Colonic mucosa (tissue), 4 donors: ENCODE data around the gene COL27A1. TPM values are rescaled to one million over a fixed set of nuclear protein-coding genes. Genes with fewer than 3 reads are reported as not detected.
"Not testable (repeated sequence)": the region's sequence is repeated elsewhere in the genome, so short reads cannot be mapped to it uniquely, and the experiment has no call there.

Source experiments
- DNase-seq: peaks from one replicate; pipeline ENCODE4 v3.0.0-alpha.2; 2020
- H3K27ac ChIP-seq: fragments of 200-600 bp; one replicate; pipeline ENCODE4 v1.8.0; 2021
- H3K27me3 ChIP-seq: fragments of 200-600 bp; one replicate; pipeline ENCODE4 v1.8.0; 2021
- H3K36me3 ChIP-seq: fragments of 200-600 bp; one replicate; pipeline ENCODE4 v1.8.0; 2021
- H3K4me1 ChIP-seq: fragments of 200-600 bp; one replicate; pipeline ENCODE4 v1.8.0; 2021; ENCODE audit warnings: mild to moderate bottlenecking
- H3K4me3 ChIP-seq: fragments of 200-600 bp; one replicate; pipeline ENCODE4 v1.8.0; 2021
- H3K9ac ChIP-seq, 2 donors: one replicate each; pipeline ENCODE4 v1.7.0; 2013; ENCODE audit warnings: control low read depth in 2 of 2, low read depth in 2 of 2, low read length in 2 of 2
- H3K9me3 ChIP-seq: fragments of 200-600 bp; one replicate; pipeline ENCODE4 v1.8.0; 2021
- CTCF ChIP-seq: fragments of 200-600 bp; IDR thresholded peaks from one replicate; pipeline ENCODE4 v1.8.0; 2022; ENCODE audit warnings: antibody characterized with exemption, mild to moderate bottlenecking
- intact Hi-C: fragments of 100-400 bp; cut with DNase I; formaldehyde crosslinking; loops from one replicate; pipeline ENCODE4 v1.14.1; 2022
- total RNA-seq, 2 donors: library from RNA; stranded (reverse); fragmentation: NEBNext Ultra II Directional in 1 of 2; extraction: Animal tissue kit (Norgen Biotek cat#: 25700) in 1 of 2; gene quantifications; one replicate each; pipeline ENCODE4 v1.2.1, GENCODE V29; 2021
- donor health status: healthy.
- donor health status: DM: no; HTN: no; CAD: no.
- donor health status: DM: no; HTN: no; CAD: no.

The COL27A1 gene
- total RNA-seq, 2 donors from 2014 or later = 2.9 to 4.2 TPM

GRCh38 chr9:114124666-114125475 is 30.5 kb upstream of the COL27A1 start:
- TF ChIP-seq CTCF = no peak
- Histone ChIP-seq H3K4me1 (no peaks in the 10 kb centered on the region), H3K27me3 (no peaks in the 10 kb centered on the region), H3K36me3 (no peaks in the 10 kb centered on the region), H3K4me3 (no peak overlapping the region), H3K27ac (no peak overlapping the region), H3K9me3 (no peaks in the 10 kb centered on the region), H3K9ac (no peak overlapping the region)
- DNase-seq = no peak
- intact Hi-C loops = no loop called here

- Histone ChIP-seq H3K27ac (no peak overlapping the region), H3K9me3 (no peaks in the 10 kb centered on the region), H3K27me3 (no peaks in the 10 kb centered on the region), H3K4me3 (no peak overlapping the region), H3K9ac (no peak overlapping the region), H3K36me3 (no peaks in the 10 kb centered on the region), H3K4me1 (no peaks in the 10 kb centered on the region)
- intact Hi-C loops = no loop called here
- no peak for DNase-seq
- TF ChIP-seq CTCF = no peak
These were observed 29.8 kb upstream of the COL27A1 start for GRCh38 chr9:114125476-114126013.

GRCh38 chr9:114126247-114127060 is 28.9 kb upstream of the COL27A1 start:
- Histone ChIP-seq H3K4me1 (no peaks in the 10 kb centered on the region), H3K9me3 (no peaks in the 10 kb centered on the region), H3K27me3 (no peaks in the 10 kb centered on the region), H3K9ac (no peak overlapping the region), H3K27ac (no peak overlapping the region), H3K36me3 (no peaks in the 10 kb centered on the region), H3K4me3 (no peak overlapping the region)
- no peak for DNase-seq
- TF ChIP-seq CTCF = no peak
- intact Hi-C loops = no loop called here

- H3K4me1 ChIP-seq, DNase-seq, H3K36me3 ChIP-seq, H3K9me3 ChIP-seq, intact Hi-C loops, H3K9ac ChIP-seq, H3K27ac ChIP-seq, H3K27me3 ChIP-seq, H3K4me3 ChIP-seq: not testable (repeated sequence)
These were observed 26.6 kb upstream of the COL27A1 start for GRCh38 chr9:114128759-114129158.

- no peaks in the 10 kb centered on the region for H3K9me3 ChIP-seq
- H3K4me3 ChIP-seq = no peak overlapping the region
- H3K36me3 ChIP-seq = no peaks in the 10 kb centered on the region
- H3K27me3 ChIP-seq = no peaks in the 10 kb centered on the region
- TF ChIP-seq CTCF = no peak
- DNase-seq = no peak
- no peak overlapping the region for H3K9ac ChIP-seq
- no peaks in the 10 kb centered on the region for H3K4me1 ChIP-seq
- intact Hi-C loops = no loop called here
- no peak overlapping the region for H3K27ac ChIP-seq
These were observed 25.2 kb upstream of the COL27A1 start for GRCh38 chr9:114130141-114130540.
